SK-N-SH (cell line): ENCODE results near the gene BGN.

Experiments
- POLR2AphosphoS5 ChIP-seq: IDR thresholded peaks from 2 replicates; pipeline ENCODE4 v1.6.1; 2012; ENCODE audit warnings: low read depth, low read length
- RAD21 ChIP-seq: IDR thresholded peaks from 2 replicates; pipeline ENCODE4 v1.6.1; 2012; ENCODE audit warnings: mild to moderate bottlenecking, low read length
- SIN3A ChIP-seq: IDR thresholded peaks from 2 replicates; pipeline ENCODE4 v1.6.1; 2012; ENCODE audit warnings: low read depth, mild to moderate bottlenecking, low read length, moderate library complexity, borderline replicate concordance
- TAF1 ChIP-seq: IDR thresholded peaks from 2 replicates; pipeline ENCODE4 v1.6.1; 2012; ENCODE audit warnings: low read depth, mild to moderate bottlenecking, low read length, moderate library complexity, borderline replicate concordance
- YY1 ChIP-seq: IDR thresholded peaks from 2 replicates; pipeline ENCODE4 v1.4.0; 2012; ENCODE audit warnings: low read depth, mild to moderate bottlenecking
- TF ChIP-seq, protein P1 (sequence below): fragments of 200-600 bp; sonication (generic); IDR thresholded peaks from 2 replicates; pipeline ENCODE4 v1.6.1; 2017; ENCODE audit warnings: antibody characterized with exemption, mild to moderate bottlenecking, moderate library complexity
- TF ChIP-seq, protein P2 (sequence below): IDR thresholded peaks from 2 replicates; pipeline ENCODE4 v1.4.0; 2012; ENCODE audit warnings: low read depth, borderline replicate concordance

DNA sequence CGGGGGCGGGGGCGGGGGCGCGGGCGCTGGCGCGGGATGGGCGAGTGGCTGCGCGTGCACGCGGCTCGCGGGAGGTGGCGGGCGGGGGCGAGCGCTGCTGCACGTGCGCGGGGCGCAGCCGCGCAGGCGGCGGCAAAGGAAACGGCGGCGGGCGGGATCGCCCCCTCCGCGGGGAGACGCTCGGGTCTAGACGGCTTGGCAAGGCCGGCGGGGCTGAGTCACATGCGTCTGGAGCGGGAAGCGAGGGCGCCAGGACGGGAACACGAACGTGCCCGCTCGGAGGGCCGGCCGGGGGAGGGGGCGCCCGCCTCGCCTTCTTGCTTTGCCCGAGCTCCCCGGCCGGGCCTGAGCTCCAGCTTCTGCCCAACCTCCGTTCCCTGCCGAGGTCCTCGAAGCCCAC lies 20.1 kb upstream of the BGN start:
- TF ChIP-seq SIN3A, result no peak
- TF ChIP-seq POLR2AphosphoS5, result no peak
- TF ChIP-seq RAD21, result no peak
- TF ChIP-seq, protein P1, sequence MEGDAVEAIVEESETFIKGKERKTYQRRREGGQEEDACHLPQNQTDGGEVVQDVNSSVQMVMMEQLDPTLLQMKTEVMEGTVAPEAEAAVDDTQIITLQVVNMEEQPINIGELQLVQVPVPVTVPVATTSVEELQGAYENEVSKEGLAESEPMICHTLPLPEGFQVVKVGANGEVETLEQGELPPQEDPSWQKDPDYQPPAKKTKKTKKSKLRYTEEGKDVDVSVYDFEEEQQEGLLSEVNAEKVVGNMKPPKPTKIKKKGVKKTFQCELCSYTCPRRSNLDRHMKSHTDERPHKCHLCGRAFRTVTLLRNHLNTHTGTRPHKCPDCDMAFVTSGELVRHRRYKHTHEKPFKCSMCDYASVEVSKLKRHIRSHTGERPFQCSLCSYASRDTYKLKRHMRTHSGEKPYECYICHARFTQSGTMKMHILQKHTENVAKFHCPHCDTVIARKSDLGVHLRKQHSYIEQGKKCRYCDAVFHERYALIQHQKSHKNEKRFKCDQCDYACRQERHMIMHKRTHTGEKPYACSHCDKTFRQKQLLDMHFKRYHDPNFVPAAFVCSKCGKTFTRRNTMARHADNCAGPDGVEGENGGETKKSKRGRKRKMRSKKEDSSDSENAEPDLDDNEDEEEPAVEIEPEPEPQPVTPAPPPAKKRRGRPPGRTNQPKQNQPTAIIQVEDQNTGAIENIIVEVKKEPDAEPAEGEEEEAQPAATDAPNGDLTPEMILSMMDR, result no peak
- TF ChIP-seq TAF1, result no peak
- TF ChIP-seq, protein P2, sequence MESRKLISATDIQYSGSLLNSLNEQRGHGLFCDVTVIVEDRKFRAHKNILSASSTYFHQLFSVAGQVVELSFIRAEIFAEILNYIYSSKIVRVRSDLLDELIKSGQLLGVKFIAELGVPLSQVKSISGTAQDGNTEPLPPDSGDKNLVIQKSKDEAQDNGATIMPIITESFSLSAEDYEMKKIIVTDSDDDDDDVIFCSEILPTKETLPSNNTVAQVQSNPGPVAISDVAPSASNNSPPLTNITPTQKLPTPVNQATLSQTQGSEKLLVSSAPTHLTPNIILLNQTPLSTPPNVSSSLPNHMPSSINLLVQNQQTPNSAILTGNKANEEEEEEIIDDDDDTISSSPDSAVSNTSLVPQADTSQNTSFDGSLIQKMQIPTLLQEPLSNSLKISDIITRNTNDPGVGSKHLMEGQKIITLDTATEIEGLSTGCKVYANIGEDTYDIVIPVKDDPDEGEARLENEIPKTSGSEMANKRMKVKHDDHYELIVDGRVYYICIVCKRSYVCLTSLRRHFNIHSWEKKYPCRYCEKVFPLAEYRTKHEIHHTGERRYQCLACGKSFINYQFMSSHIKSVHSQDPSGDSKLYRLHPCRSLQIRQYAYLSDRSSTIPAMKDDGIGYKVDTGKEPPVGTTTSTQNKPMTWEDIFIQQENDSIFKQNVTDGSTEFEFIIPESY, result no peak
- no peak for TF ChIP-seq YY1
